ENCODE data around the gene KIF16B.

The KIF16B gene

DNA sequence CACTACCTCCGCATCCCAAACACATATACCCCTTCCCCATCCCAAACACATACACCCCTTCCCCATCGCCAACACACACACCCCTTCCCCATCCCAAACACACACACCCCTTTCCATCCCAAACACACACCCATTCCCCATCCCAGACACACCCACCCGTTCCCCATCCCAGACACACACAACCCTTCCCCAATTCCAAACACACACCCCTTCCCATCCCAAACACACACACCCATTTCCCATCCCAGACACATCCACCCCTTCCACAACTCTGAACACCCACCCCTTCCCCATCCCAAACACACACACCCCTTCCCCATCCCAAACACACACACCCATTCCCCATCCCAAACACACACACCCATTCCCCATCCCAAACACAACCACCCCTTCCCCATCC, 314.5 kb downstream of the KIF16B start:
- DNase-seq: no peak
- no peak overlapping the region for H3K27ac ChIP-seq
- H3K36me3 ChIP-seq: no peaks in the 10 kb centered on the region
- no peak overlapping the region for H3K4me3 ChIP-seq (ENCODE audit: low read depth, low read length)
- TF ChIP-seq, protein P1, sequence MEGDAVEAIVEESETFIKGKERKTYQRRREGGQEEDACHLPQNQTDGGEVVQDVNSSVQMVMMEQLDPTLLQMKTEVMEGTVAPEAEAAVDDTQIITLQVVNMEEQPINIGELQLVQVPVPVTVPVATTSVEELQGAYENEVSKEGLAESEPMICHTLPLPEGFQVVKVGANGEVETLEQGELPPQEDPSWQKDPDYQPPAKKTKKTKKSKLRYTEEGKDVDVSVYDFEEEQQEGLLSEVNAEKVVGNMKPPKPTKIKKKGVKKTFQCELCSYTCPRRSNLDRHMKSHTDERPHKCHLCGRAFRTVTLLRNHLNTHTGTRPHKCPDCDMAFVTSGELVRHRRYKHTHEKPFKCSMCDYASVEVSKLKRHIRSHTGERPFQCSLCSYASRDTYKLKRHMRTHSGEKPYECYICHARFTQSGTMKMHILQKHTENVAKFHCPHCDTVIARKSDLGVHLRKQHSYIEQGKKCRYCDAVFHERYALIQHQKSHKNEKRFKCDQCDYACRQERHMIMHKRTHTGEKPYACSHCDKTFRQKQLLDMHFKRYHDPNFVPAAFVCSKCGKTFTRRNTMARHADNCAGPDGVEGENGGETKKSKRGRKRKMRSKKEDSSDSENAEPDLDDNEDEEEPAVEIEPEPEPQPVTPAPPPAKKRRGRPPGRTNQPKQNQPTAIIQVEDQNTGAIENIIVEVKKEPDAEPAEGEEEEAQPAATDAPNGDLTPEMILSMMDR (IDR thresholded peaks at IDR 0.05; ENCODE audit: low read depth, low read length): no peak
- H3K27me3 ChIP-seq (ENCODE audit: insufficient read depth, low read depth, severe bottlenecking): no peaks in the 10 kb centered on the region
- no peaks in the 10 kb centered on the region for H3K9me3 ChIP-seq (ENCODE audit: severe bottlenecking)

DNA sequence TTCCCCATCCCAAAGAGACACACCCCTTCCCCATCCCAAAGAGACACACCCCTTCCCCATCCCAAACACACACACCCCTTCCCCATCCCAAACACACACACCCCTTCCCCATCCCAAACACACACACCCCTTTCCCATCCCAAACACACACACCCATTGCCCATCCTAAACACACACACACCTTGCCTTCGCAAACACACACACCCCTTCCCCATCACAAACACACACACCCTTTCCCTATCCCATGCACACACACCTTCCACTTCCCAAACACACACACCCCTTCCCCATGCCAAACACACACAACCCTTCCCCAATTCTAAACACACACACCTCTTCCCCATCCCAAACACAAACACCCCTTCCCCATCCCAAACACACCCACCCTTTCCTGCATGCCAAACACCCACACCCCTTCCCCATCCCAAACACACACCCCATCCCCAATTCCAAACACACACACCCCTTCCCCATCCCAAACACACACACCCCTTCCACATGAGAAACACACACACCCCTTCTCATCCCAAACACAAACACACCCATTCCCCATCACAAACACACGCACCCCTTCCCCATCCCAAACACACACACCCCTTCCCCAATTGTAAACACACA, 315.3 kb downstream of the KIF16B start:
- Histone ChIP-seq H3K27me3 (ENCODE audit: insufficient read depth, low read depth, severe bottlenecking) (no peaks in the 10 kb centered on the region), H3K4me3 (ENCODE audit: low read depth, low read length) (no peak overlapping the region), H3K36me3 (no peaks in the 10 kb centered on the region), H3K9me3 (ENCODE audit: severe bottlenecking) (no peaks in the 10 kb centered on the region), H3K27ac (no peak overlapping the region)
- no peak for DNase-seq
- TF ChIP-seq, protein P1 (IDR thresholded peaks at IDR 0.05; ENCODE audit: low read depth, low read length): no peak

DNA sequence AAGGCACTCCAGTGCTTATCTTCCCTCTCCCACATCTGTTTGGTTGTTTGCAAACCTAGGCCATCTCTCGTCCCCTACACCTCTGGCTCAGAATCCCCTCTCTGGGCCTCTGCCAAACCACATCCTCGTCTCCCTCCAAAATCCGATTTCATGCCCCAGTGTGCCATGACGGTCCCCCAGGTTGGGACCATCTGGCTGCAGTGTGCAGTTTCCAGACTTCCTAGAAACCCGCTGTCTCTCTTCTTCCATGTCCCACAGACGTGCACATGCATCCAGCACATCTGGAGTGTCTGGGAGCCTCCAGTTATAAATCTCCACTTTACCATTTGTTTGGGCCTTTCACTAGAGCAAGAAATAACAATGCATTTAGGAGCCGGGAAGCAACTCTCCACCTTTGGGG, 316.2 kb downstream of the KIF16B start:
- TF ChIP-seq, protein P1 (IDR thresholded peaks at IDR 0.05; ENCODE audit: low read depth, low read length): no peak
- H3K27me3 ChIP-seq (ENCODE audit: insufficient read depth, low read depth, severe bottlenecking): no peaks in the 10 kb centered on the region
- no peaks in the 10 kb centered on the region for H3K36me3 ChIP-seq
- no peak for DNase-seq
- H3K9me3 ChIP-seq (ENCODE audit: severe bottlenecking): no peaks in the 10 kb centered on the region
- H3K4me3 ChIP-seq (ENCODE audit: low read depth, low read length): no peak overlapping the region
- H3K27ac ChIP-seq: no peak overlapping the region

DNA sequence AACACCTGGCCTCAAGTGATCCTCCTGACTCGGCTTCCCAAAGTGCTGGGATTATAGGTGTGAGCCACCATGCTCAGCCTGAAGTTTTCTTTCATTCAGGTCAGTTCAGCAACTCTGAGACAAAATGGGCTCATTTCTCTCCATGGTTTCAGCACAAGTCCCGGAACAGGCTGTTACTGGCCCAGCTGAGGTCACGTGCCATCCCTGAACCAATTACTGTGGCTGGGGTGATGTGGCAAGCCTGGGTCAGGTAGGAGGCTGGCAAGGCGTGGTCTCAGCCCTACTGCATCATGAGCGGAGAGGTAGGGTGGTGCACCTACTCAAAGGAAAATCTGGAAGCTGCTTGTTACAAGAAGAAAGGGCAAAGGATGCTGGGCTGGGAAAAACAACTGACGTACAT, 326.4 kb downstream of the KIF16B start:
- H3K27ac ChIP-seq: no peak overlapping the region
- H3K4me3 ChIP-seq (ENCODE audit: low read depth, low read length): no peak overlapping the region
- H3K27me3 ChIP-seq (ENCODE audit: insufficient read depth, low read depth, severe bottlenecking): no peaks in the 10 kb centered on the region
- TF ChIP-seq, protein P1 (IDR thresholded peaks at IDR 0.05; ENCODE audit: low read depth, low read length): no peak
- H3K9me3 ChIP-seq (ENCODE audit: severe bottlenecking): no peaks in the 10 kb centered on the region
- H3K36me3 ChIP-seq: no peaks in the 10 kb centered on the region
- DNase-seq: no peak

DNA sequence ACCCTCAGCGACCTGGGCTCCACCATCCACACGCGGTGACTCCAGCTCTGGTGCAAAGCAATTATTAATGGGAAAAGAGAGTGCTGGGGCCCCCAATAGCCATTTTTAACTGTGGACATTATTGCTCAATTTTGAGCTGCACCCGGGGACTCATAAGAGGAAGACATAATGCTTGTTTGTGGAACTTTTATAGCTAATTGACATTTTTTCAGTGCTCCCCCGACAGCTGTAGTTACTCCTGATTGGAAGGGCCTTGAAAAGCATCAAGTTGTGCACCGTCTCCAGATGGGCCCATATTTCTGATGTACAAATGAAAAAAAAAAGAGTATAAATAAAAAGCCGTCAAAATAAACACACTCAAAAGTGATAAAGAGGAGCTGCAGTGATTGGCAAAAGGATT, 327.0 kb downstream of the KIF16B start:
- no peak overlapping the region for H3K4me3 ChIP-seq (ENCODE audit: low read depth, low read length)
- H3K36me3 ChIP-seq: no peaks in the 10 kb centered on the region
- no peaks in the 10 kb centered on the region for H3K9me3 ChIP-seq (ENCODE audit: severe bottlenecking)
- no peaks in the 10 kb centered on the region for H3K27me3 ChIP-seq (ENCODE audit: insufficient read depth, low read depth, severe bottlenecking)
- TF ChIP-seq, protein P1 (IDR thresholded peaks at IDR 0.05; ENCODE audit: low read depth, low read length): no peak
- H3K27ac ChIP-seq: no peak overlapping the region
- DNase-seq: no peak

DNA sequence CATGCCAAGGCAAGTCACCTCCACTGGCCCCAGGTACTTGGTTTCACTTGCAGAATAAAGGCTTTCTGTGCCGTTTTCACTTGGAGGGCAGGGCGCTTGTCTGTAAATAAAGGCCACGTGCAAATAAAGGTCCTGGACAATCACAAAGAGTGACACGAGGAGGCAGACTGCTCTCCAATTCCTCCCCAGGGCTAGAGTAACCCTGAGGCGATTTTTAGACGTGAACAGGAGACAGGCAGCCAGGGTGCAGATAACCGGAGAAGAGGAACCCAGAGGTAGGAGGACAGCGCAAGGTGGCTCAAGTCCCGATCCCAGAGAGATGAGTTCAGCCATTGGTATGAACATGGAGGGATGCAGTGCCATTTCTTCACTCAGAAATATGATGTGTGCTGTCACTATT, 327.4 kb downstream of the KIF16B start:
- Histone ChIP-seq H3K36me3 (no peaks in the 10 kb centered on the region), H3K4me3 (ENCODE audit: low read depth, low read length) (no peak overlapping the region), H3K9me3 (ENCODE audit: severe bottlenecking) (no peaks in the 10 kb centered on the region), H3K27ac (no peak overlapping the region), H3K27me3 (ENCODE audit: insufficient read depth, low read depth, severe bottlenecking) (no peaks in the 10 kb centered on the region)
- TF ChIP-seq, protein P1 (IDR thresholded peaks at IDR 0.05; ENCODE audit: low read depth, low read length): no peak
- DNase-seq: no peak

All from WERI-Rb-1 (cell line).